PC-9 (cell line): ENCODE results near the gene C1orf21. TPM values are rescaled to one million over a fixed set of nuclear protein-coding genes. Genes with fewer than 3 reads are reported as not detected.

Source experiments
- BruUV-seq: library from RNA; stranded (reverse); fragments of 400-500 nt; replicated peaks from 2 replicates; lab custom pipeline; 2021; lab: Mats Ljungman, UMichigan
- CTCF ChIA-PET: fragments of 300-600 bp; sonication (Branson Sonifier 250); formaldehyde crosslinking; loops from one replicate; lab custom pipeline; 2022; ENCODE audit warnings: antibody characterized with exemption; lab: Charles Lee
- POLR2A ChIA-PET: fragments of 300-600 bp; sonication (Branson Sonifier 250); formaldehyde crosslinking; loops from one replicate; lab custom pipeline; 2022; ENCODE audit warnings: antibody characterized with exemption; ENCODE audit not compliant: unreplicated experiment; lab: Charles Lee
- DNase-seq, 2 experiments: peaks; one replicate each; pipeline versions ENCODE4 v3.0.0 to v3.0.0-alpha.2; 2015 to 2022; ENCODE audit warnings: mixed read lengths in 1 of 2
- H2AFZ ChIP-seq: fragments of 200-600 bp; sonication (generic); 2 replicates; pipeline ENCODE4 v1.8.1; 2017; ENCODE audit warnings: antibody characterized with exemption
- H3F3A ChIP-seq: fragments of 200-600 bp; sonication (generic); 2 replicates; pipeline ENCODE4 v1.8.1; 2017; ENCODE audit warnings: antibody characterized with exemption, mild to moderate bottlenecking, low read depth; ENCODE audit not compliant: insufficient read depth
- H3K27ac ChIP-seq: fragments of 200-600 bp; sonication (generic); 2 replicates; pipeline ENCODE4 v1.6.1; 2016; ENCODE audit warnings: mixed run types
- H3K27me3 ChIP-seq: fragments of 200-600 bp; sonication (generic); 2 replicates; pipeline ENCODE4 v1.6.1; 2016; ENCODE audit warnings: low read depth, mixed run types; ENCODE audit not compliant: insufficient read depth
- H3K36me3 ChIP-seq: fragments of 200-600 bp; sonication (generic); 2 replicates; pipeline ENCODE4 v1.6.1; 2016; ENCODE audit warnings: low read depth, mixed run types
- H3K4me1 ChIP-seq: fragments of 200-600 bp; sonication (generic); replicated peaks from 2 replicates; pipeline ENCODE4 v1.6.1; 2016; ENCODE audit warnings: mixed run types; ENCODE audit not compliant: insufficient read depth
- H3K4me2 ChIP-seq: fragments of 200-600 bp; sonication (generic); 2 replicates; pipeline ENCODE4 v1.6.1; 2017; ENCODE audit warnings: mixed run types
- H3K4me3 ChIP-seq: fragments of 200-600 bp; sonication (generic); 2 replicates; pipeline ENCODE4 v1.6.1; 2016; ENCODE audit warnings: mixed run types
- H3K79me2 ChIP-seq: fragments of 200-600 bp; sonication (generic); 2 replicates; pipeline ENCODE4 v1.6.1; 2017; ENCODE audit warnings: low read depth, mixed run types
- H3K9me2 ChIP-seq: fragments of 200-600 bp; sonication (generic); 2 replicates; pipeline ENCODE4 v1.8.1; 2017; ENCODE audit warnings: mild to moderate bottlenecking; ENCODE audit not compliant: insufficient read depth
- H3K9me3 ChIP-seq: fragments of 200-600 bp; sonication (generic); 2 replicates; pipeline ENCODE4 v1.8.1; 2016; ENCODE audit warnings: low read depth; ENCODE audit not compliant: insufficient read depth
- H4K20me1 ChIP-seq: fragments of 200-600 bp; sonication (generic); 2 replicates; pipeline ENCODE4 v1.8.1; 2017; ENCODE audit not compliant: insufficient read depth
- EZH2 ChIP-seq: fragments of 200-600 bp; sonication (generic); IDR thresholded peaks from 2 replicates; pipeline ENCODE4 v1.8.0; 2017; ENCODE audit warnings: antibody characterized with exemption, low read depth
- intact Hi-C: fragments of 100-400 bp; cut with micrococcal nuclease; formaldehyde crosslinking; loops from one replicate; pipeline ENCODE4 v1.10.0; 2022; ENCODE audit not compliant: unreplicated experiment
- total RNA-seq: library from RNA; stranded (reverse); gene quantifications from 2 replicates; pipeline ENCODE4 v1.2.3, GENCODE V29; 2021
- TF ChIP-seq, protein P1 (sequence below): fragments of 200-600 bp; sonication (generic); conservative IDR thresholded peaks from 2 replicates; pipeline ENCODE4 v1.6.1; 2017; ENCODE audit warnings: mixed run types, antibody characterized with exemption, mild to moderate bottlenecking, moderate library complexity

Gene C1orf21
- total RNA-seq, 1 experiment from 2014 or later = 13.8 TPM

DNA sequence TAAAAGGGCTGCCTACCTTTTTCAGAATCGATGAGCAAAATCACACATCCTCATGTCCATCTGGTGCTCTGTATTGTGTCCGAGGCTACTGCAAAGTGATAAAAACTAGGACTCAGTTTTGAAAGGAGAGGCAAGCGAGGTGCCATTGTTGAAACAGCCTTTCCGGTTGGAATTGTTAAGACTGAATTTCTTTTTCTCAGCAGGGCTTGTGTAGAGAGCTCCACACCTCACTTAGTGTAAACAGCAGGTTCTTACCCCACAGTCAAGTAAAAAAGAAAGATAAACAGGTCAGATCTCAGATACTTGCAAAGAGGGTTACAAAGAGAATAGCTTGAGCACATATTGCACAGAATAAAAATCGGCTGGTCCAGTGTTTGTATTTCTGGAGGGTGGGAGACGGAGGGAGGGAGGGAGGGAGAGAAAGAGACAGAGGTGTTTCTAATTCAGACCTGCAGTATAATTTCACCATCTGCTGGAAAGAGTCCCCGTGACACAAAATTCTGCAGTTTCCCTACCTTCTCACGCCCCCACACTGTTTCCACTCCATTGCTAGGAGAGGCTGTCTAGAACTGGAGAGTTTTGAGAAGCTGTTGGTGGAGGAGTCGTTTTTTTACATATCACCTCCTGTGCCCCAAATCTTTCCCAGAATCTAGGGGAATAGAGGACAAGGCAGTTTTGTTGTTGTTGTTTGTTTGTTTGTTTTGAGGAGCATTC lies 285.3 kb downstream of the C1orf21 start:
- no TSS peak for BruUV-seq
- TF ChIP-seq EZH2 = no peak
- TF ChIP-seq, protein P1, sequence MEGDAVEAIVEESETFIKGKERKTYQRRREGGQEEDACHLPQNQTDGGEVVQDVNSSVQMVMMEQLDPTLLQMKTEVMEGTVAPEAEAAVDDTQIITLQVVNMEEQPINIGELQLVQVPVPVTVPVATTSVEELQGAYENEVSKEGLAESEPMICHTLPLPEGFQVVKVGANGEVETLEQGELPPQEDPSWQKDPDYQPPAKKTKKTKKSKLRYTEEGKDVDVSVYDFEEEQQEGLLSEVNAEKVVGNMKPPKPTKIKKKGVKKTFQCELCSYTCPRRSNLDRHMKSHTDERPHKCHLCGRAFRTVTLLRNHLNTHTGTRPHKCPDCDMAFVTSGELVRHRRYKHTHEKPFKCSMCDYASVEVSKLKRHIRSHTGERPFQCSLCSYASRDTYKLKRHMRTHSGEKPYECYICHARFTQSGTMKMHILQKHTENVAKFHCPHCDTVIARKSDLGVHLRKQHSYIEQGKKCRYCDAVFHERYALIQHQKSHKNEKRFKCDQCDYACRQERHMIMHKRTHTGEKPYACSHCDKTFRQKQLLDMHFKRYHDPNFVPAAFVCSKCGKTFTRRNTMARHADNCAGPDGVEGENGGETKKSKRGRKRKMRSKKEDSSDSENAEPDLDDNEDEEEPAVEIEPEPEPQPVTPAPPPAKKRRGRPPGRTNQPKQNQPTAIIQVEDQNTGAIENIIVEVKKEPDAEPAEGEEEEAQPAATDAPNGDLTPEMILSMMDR = no peak
- Histone ChIP-seq H3K4me1 (no peaks in the 10 kb centered on the region), H3K9me2 (no peaks in the 10 kb centered on the region), H3K4me3 (no peak overlapping the region), H3K4me2 (no peak overlapping the region), H3K9me3 (no peaks in the 10 kb centered on the region), H3K36me3 (no peaks in the 10 kb centered on the region), H4K20me1 (peaks cover 3% of the 10 kb centered on the region; the same call in 1 of the 2 replicates), H3F3A (no peaks in the 10 kb centered on the region), H3K27ac (no peak overlapping the region), H3K27me3 (no peaks in the 10 kb centered on the region), H2AFZ (no peak overlapping the region), H3K79me2 (no peaks in the 10 kb centered on the region)
- DNase-seq = no peak
- ChIA-PET POLR2A (no interaction called here), CTCF (no interaction called here)
- intact Hi-C loops = no loop called here

DNA sequence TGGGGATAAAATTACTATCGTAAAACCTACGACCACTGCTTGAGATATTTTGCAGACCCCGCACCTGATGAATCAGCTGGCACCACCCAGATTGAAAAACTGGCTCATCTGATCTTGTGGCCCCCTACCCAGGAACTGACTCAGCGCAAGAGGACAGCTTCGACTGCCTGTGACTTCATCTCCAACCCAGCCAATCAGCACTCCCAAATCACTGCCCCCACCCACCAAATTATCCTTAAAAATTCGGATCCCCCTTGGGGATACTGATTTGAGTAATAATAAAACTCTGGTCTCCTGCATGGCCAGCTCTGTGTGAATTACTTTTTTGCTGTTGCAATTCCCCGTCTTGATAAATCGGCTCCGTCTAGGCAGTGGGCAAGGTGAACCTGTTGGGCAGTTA lies 286.5 kb downstream of the C1orf21 start:
- H3K79me2 ChIP-seq = no peaks in the 10 kb centered on the region
- DNase-seq = no peak
- no TSS peak for BruUV-seq
- no peaks in the 10 kb centered on the region for H3K9me2 ChIP-seq
- POLR2A ChIA-PET = no interaction called here
- H2AFZ ChIP-seq = no peak overlapping the region
- H3F3A ChIP-seq = no peaks in the 10 kb centered on the region
- CTCF ChIA-PET = no interaction called here
- no peak overlapping the region for H3K4me2 ChIP-seq
- H3K4me1 ChIP-seq = no peaks in the 10 kb centered on the region
- no peak overlapping the region for H3K4me3 ChIP-seq
- TF ChIP-seq, protein P1 = no peak
- no peak for TF ChIP-seq EZH2
- intact Hi-C loops = no loop called here
- no peaks in the 10 kb centered on the region for H3K36me3 ChIP-seq
- peaks cover 3% of the 10 kb centered on the region; the same call in 1 of the 2 replicates for H4K20me1 ChIP-seq
- no peaks in the 10 kb centered on the region for H3K9me3 ChIP-seq
- H3K27ac ChIP-seq = no peak overlapping the region
- H3K27me3 ChIP-seq = no peaks in the 10 kb centered on the region

DNA sequence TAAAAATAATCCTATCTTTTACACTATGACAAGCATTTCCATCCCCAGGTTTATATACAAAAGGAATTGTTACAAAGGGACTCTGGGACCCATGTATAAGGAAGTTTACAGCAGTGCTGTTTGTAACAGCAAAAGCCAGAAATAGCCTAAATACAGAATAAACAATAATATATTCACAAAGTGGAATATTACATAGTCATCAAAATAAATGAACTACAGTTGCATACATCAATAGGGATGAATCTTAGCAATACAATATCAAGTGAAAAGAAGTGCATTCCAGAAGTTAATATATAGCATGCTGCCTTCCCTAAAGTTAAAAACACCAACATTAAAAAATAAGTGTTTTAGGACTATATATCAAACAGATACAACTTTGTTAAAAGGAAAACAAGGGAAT lies 290.5 kb downstream of the C1orf21 start:
- H3K36me3 ChIP-seq = no peaks in the 10 kb centered on the region
- no peaks in the 10 kb centered on the region for H3K9me2 ChIP-seq
- H3K9me3 ChIP-seq = peaks cover 5% of the 10 kb centered on the region; the same call in 1 of the 2 replicates
- no peak overlapping the region for H2AFZ ChIP-seq
- TF ChIP-seq, protein P1 = no peak
- no peak for TF ChIP-seq EZH2
- no peak for DNase-seq
- no peak overlapping the region for H3K4me2 ChIP-seq
- intact Hi-C loops = no loop called here
- H3K4me1 ChIP-seq = no peaks in the 10 kb centered on the region
- peaks cover 3% of the 10 kb centered on the region; the same call in 1 of the 2 replicates for H4K20me1 ChIP-seq
- H3K4me3 ChIP-seq = no peak overlapping the region
- H3K27me3 ChIP-seq = no peaks in the 10 kb centered on the region
- H3K79me2 ChIP-seq = no peaks in the 10 kb centered on the region
- H3K27ac ChIP-seq = no peak overlapping the region
- POLR2A ChIA-PET = no interaction called here
- H3F3A ChIP-seq = no peaks in the 10 kb centered on the region
- CTCF ChIA-PET = no interaction called here
- no TSS peak for BruUV-seq
